Measurements from ENCODE around the gene NBPF12. TPM values are rescaled to one million over a fixed set of nuclear protein-coding genes. Genes with fewer than 3 reads are reported as not detected.
"Not testable (repeated sequence)": the region's sequence is repeated elsewhere in the genome, so short reads cannot be mapped to it uniquely, and the experiment has no call there.

The NBPF12 gene, protein sequence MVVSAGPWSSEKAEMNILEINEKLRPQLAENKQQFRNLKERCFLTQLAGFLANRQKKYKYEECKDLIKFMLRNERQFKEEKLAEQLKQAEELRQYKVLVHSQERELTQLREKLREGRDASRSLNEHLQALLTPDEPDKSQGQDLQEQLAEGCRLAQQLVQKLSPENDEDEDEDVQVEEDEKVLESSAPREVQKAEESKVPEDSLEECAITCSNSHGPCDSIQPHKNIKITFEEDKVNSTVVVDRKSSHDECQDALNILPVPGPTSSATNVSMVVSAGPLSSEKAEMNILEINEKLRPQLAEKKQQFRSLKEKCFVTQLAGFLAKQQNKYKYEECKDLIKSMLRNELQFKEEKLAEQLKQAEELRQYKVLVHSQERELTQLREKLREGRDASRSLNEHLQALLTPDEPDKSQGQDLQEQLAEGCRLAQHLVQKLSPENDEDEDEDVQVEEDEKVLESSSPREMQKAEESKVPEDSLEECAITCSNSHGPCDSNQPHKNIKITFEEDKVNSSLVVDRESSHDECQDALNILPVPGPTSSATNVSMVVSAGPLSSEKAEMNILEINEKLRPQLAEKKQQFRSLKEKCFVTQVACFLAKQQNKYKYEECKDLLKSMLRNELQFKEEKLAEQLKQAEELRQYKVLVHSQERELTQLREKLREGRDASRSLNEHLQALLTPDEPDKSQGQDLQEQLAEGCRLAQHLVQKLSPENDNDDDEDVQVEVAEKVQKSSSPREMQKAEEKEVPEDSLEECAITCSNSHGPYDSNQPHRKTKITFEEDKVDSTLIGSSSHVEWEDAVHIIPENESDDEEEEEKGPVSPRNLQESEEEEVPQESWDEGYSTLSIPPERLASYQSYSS (N-terminal part only)
- total RNA-seq: 9.8 and 13.0 TPM in 2 replicates

DNA sequence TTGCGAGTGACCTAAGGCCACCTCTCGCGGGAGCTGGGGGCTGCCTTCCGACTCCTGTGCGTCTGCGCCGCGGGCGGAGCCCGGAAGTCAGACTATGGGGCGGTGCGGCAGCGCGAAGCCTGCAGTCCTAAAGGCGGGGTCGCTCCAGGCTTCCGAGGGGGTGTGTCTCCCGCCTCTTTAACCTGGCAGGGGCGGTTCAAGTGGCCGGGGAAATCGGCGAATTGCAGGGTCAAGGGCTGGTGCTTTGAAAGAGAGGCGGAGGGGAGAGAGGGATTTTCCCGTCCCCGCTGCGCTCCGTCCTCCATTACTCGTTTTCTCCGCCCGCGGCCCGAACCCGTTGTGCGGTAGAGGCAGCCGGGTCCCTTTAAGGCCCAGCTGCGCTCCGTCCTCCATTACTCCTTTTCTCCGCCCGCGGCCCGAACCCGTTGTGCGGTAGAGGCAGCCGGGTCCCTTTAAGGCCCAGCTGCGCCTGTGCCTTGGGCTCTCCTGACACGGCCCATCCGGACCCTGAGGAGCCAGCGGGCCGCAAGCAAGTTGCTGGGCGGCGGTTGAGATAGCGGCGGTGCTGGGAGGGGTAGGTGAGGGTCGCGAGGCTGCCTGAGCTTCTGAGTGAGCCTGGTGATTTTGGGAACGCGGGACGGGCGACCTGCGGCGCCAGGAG is at the start of gene NBPF12:
TSS of gene NBPF12 (plus strand) at position 83 of the 661 bp plus-strand sequence. CDS start 21,820 bp downstream, outside the sequence.
- not testable (repeated sequence) for DNase-seq (ENCODE audit: insufficient read length, low spot score, missing footprints); H3K27me3 ChIP-seq (ENCODE audit: insufficient read depth, low read length); H3K36me3 ChIP-seq (ENCODE audit: insufficient read depth, low read length); H3K9me3 ChIP-seq (ENCODE audit: low read depth, low read length); H3K79me2 ChIP-seq (ENCODE audit: insufficient read depth, low read length); H4K20me1 ChIP-seq (ENCODE audit: insufficient read depth, low read length); H3K4me1 ChIP-seq (ENCODE audit: insufficient read depth, low read length); H3K27ac ChIP-seq (ENCODE audit: low read depth, low read length)
- Histone ChIP-seq H3K4me2 (ENCODE audit: insufficient read depth, low read length) (peak within 1 kb of the TSS; percentile 79), H3K4me3 (ENCODE audit: insufficient read depth, low read length) (peak within 1 kb of the TSS; percentile 76), H2AFZ (ENCODE audit: low read length) (peak within 1 kb of the TSS; percentile 84)

DNA sequence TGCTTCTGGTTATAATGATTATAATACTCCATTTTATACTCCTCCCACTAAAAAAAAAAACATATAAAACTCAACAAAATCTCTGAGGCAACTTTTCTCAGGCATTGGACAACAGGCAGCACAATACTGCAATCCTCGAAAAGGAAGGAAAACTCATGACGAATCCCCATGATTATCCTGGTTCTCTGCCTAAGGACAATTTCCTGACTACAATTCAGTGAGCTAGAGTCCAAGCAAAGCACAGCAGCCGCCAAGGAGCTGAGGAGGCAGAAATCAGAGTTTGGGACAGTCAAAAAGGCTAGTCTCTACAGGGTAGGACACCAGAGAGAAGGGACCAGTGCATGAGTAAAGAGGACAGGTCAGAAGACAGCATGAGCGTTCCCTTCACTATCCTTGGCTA is 46.8 kb upstream of the NBPF12 start:
- not testable (repeated sequence) for H4K20me1 ChIP-seq (ENCODE audit: insufficient read depth, low read length); H3K4me3 ChIP-seq (ENCODE audit: insufficient read depth, low read length); DNase-seq (ENCODE audit: insufficient read length, low spot score, missing footprints); H3K27ac ChIP-seq (ENCODE audit: low read depth, low read length); H3K79me2 ChIP-seq (ENCODE audit: insufficient read depth, low read length); H3K4me2 ChIP-seq (ENCODE audit: insufficient read depth, low read length); H2AFZ ChIP-seq (ENCODE audit: low read length); H3K36me3 ChIP-seq (ENCODE audit: insufficient read depth, low read length); H3K4me1 ChIP-seq (ENCODE audit: insufficient read depth, low read length); H3K9me3 ChIP-seq (ENCODE audit: low read depth, low read length); H3K27me3 ChIP-seq (ENCODE audit: insufficient read depth, low read length)

DNA sequence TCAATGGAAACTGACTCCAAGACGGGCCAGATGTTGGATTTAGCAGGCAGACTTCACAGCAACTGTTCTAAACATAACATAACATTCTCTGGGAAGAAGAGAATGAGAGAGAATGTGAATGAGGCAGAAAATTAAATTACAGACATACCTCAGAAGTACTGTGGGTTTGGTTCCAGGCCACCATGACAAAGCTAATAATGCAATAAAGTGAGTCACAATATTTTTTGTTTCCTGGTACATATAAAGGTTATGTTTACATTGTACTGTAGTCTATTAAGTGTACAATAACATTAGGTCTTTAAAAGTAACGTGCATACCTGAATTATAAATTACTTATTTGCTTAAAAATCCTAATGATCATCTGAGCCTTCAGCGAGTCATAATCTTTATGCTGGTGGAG is 45.8 kb upstream of the NBPF12 start:
- not testable (repeated sequence) for H3K9me3 ChIP-seq (ENCODE audit: low read depth, low read length); H3K36me3 ChIP-seq (ENCODE audit: insufficient read depth, low read length); H3K4me1 ChIP-seq (ENCODE audit: insufficient read depth, low read length); H3K27ac ChIP-seq (ENCODE audit: low read depth, low read length); H4K20me1 ChIP-seq (ENCODE audit: insufficient read depth, low read length); H2AFZ ChIP-seq (ENCODE audit: low read length); H3K4me3 ChIP-seq (ENCODE audit: insufficient read depth, low read length); H3K27me3 ChIP-seq (ENCODE audit: insufficient read depth, low read length); DNase-seq (ENCODE audit: insufficient read length, low spot score, missing footprints); H3K79me2 ChIP-seq (ENCODE audit: insufficient read depth, low read length); H3K4me2 ChIP-seq (ENCODE audit: insufficient read depth, low read length)

DNA sequence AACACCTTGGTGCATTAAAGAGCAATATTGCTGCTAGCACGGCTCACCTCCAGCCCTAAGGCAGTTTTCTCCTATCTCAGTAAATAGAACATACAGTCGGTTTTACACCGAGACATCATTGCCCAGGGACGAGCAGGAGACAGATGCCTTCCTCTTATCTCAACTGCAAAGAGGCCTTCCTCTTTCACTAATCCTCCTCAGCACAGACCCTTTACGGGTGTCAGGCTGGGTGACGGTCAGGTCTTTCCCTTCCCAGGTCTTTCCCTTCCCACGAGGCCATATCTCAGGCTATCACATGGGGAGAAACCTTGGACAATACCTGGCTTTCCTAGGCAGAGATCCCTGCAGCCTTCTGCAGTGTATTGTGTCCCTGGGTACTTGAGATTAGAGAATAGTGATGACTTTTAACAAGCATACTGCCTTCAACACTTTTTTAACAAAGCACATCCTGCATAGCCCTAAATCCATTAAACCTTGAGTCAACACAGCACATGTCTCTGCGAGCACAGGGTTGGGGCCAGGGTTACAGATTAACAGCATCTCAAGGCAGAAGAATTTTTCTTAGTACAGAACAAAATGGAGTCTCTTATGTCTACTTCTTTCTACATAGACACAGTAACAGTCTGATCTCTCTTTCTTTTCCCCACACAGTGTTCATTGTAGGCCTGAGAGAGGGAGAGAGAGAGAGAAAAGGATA is 30.4 kb upstream of the NBPF12 start:
- not testable (repeated sequence) for H3K27me3 ChIP-seq (ENCODE audit: insufficient read depth, low read length); H3K27ac ChIP-seq (ENCODE audit: low read depth, low read length); H2AFZ ChIP-seq (ENCODE audit: low read length); H3K9me3 ChIP-seq (ENCODE audit: low read depth, low read length); H3K36me3 ChIP-seq (ENCODE audit: insufficient read depth, low read length); H3K4me3 ChIP-seq (ENCODE audit: insufficient read depth, low read length); DNase-seq (ENCODE audit: insufficient read length, low spot score, missing footprints); H4K20me1 ChIP-seq (ENCODE audit: insufficient read depth, low read length); H3K79me2 ChIP-seq (ENCODE audit: insufficient read depth, low read length); H3K4me2 ChIP-seq (ENCODE audit: insufficient read depth, low read length); H3K4me1 ChIP-seq (ENCODE audit: insufficient read depth, low read length)

DNA sequence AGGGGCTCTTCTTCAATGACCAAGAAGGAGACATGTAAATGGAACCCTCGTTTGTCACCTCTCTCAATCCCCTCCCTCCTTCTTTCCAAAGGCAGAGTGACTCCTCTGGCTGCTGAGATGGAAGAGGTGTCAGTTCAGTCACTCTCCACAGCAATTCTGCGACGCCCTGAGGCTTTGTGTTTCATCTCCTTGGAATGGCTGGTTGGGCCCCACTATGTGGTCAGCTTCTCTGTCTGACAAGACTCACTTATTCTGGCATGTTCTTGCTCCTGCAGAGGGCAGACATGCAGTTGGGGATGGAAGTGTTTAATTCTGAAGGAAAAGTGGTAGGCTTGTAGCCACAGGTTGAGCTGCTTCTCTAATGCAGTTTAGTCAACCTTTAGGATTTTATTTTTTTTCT is 25.1 kb upstream of the NBPF12 start:
- DNase-seq (ENCODE audit: insufficient read length, low spot score, missing footprints): not testable (repeated sequence)

DNA sequence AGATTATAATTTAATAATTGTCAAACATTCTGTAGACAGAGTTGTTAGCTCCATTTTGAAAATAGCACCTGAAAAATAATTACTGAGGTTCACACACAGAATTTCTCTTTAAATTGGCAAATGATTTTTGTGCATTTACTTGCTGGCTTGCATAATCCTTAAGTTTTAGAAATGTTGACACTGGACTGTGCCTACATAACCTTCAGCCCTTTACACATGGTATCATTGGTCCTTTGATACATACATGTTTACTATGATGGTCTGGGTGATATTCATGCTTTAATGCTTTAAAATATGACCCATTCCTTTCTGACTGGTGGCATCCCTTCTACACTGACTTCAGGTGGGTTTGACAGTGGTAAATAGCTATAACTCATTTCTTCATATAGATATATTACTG is 17.3 kb upstream of the NBPF12 start:
- H3K36me3 ChIP-seq (ENCODE audit: insufficient read depth, low read length); H3K4me1 ChIP-seq (ENCODE audit: insufficient read depth, low read length); H3K9me3 ChIP-seq (ENCODE audit: low read depth, low read length); DNase-seq (ENCODE audit: insufficient read length, low spot score, missing footprints); H3K4me2 ChIP-seq (ENCODE audit: insufficient read depth, low read length); H4K20me1 ChIP-seq (ENCODE audit: insufficient read depth, low read length); H3K79me2 ChIP-seq (ENCODE audit: insufficient read depth, low read length); H3K27me3 ChIP-seq (ENCODE audit: insufficient read depth, low read length); H3K4me3 ChIP-seq (ENCODE audit: insufficient read depth, low read length); H3K27ac ChIP-seq (ENCODE audit: low read depth, low read length); H2AFZ ChIP-seq (ENCODE audit: low read length): not testable (repeated sequence)

More for the DNA sequence above, 25.1 kb upstream of the NBPF12 start:
- H3K9me3 ChIP-seq (ENCODE audit: low read depth, low read length); H3K4me3 ChIP-seq (ENCODE audit: insufficient read depth, low read length); H4K20me1 ChIP-seq (ENCODE audit: insufficient read depth, low read length); H3K79me2 ChIP-seq (ENCODE audit: insufficient read depth, low read length); H3K4me1 ChIP-seq (ENCODE audit: insufficient read depth, low read length); H3K4me2 ChIP-seq (ENCODE audit: insufficient read depth, low read length); H2AFZ ChIP-seq (ENCODE audit: low read length); H3K36me3 ChIP-seq (ENCODE audit: insufficient read depth, low read length); H3K27me3 ChIP-seq (ENCODE audit: insufficient read depth, low read length); H3K27ac ChIP-seq (ENCODE audit: low read depth, low read length): not testable (repeated sequence)

DNA sequence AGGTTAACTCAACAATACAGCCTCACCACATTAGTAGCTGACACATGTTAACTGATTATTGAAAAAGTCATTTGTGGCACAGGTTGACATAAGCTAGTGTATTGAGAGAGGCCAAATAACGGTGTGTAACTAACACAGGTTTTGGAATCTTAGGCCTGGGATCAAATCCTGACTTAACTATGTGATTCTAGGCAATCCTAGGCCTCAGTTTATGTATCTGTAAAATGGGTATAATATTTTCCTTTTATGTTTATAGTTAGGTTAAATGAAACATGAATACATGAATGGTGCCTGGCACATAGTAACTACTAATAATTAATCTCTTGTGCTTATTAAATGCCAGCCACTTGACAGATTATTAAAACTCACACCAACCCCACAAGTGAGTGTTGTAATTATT is 15.5 kb upstream of the NBPF12 start:
- H3K27ac ChIP-seq (ENCODE audit: low read depth, low read length); H4K20me1 ChIP-seq (ENCODE audit: insufficient read depth, low read length); H3K4me1 ChIP-seq (ENCODE audit: insufficient read depth, low read length); H2AFZ ChIP-seq (ENCODE audit: low read length); H3K4me2 ChIP-seq (ENCODE audit: insufficient read depth, low read length); H3K79me2 ChIP-seq (ENCODE audit: insufficient read depth, low read length); H3K27me3 ChIP-seq (ENCODE audit: insufficient read depth, low read length); H3K36me3 ChIP-seq (ENCODE audit: insufficient read depth, low read length); H3K9me3 ChIP-seq (ENCODE audit: low read depth, low read length); H3K4me3 ChIP-seq (ENCODE audit: insufficient read depth, low read length); DNase-seq (ENCODE audit: insufficient read length, low spot score, missing footprints): not testable (repeated sequence)

DNA sequence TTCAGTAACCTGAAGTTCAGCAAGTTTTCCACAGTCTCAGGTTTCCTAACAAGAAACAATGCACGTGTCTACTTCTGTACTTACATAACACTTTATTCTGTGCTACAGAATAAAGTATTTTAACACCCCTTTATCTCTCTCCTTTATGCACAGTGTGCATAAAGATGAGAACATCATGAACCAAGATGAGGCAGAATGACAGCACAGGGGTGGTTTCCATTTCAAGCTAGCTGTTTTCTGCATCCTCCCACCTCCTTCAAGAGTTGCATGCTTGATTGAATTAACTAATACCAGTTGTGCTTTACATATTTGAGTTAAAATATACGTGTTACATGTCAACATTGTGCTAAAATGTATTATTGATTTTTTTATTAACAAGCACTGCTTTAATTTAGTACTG is 14.0 kb upstream of the NBPF12 start:
- H3K36me3 ChIP-seq (ENCODE audit: insufficient read depth, low read length); H3K4me3 ChIP-seq (ENCODE audit: insufficient read depth, low read length); H2AFZ ChIP-seq (ENCODE audit: low read length); H4K20me1 ChIP-seq (ENCODE audit: insufficient read depth, low read length); H3K9me3 ChIP-seq (ENCODE audit: low read depth, low read length); H3K79me2 ChIP-seq (ENCODE audit: insufficient read depth, low read length); DNase-seq (ENCODE audit: insufficient read length, low spot score, missing footprints); H3K27ac ChIP-seq (ENCODE audit: low read depth, low read length); H3K4me2 ChIP-seq (ENCODE audit: insufficient read depth, low read length); H3K4me1 ChIP-seq (ENCODE audit: insufficient read depth, low read length); H3K27me3 ChIP-seq (ENCODE audit: insufficient read depth, low read length): not testable (repeated sequence)
